Central memory CD8-positive, alpha-beta T cell (primary cell): Measurements from ENCODE around the gene HIVEP2.

ENCODE experiments used
- ATAC-seq: fragments of 150-1000 bp; cut with Tn5 transposase; replicated peaks from 2 replicates; pipeline ENCODE4 v1.10.0; 2022; ENCODE audit warnings: mild to moderate bottlenecking, moderate FRiP score, moderate number of reproducible peaks; ENCODE audit not compliant: poor library complexity, severe bottlenecking; ENCODE audit errors: extremely low read depth
- DNase-seq, 2 donors: peaks; one replicate each; pipeline ENCODE4 v3.0.0; 2021; ENCODE audit warnings: low spot score in 2 of 2
- H3K27ac Mint-ChIP-seq: one replicate; pipeline ENCODE4 v1.8.0; 2022; ENCODE audit warnings: low read depth, mild to moderate bottlenecking, moderate library complexity, mixed read lengths
- H3K27me3 Mint-ChIP-seq: one replicate; pipeline ENCODE4 v1.8.0; 2022; ENCODE audit warnings: mixed read lengths
- H3K36me3 Mint-ChIP-seq: one replicate; pipeline ENCODE4 v1.8.0; 2022; ENCODE audit warnings: mild to moderate bottlenecking, moderate library complexity, mixed read lengths; ENCODE audit not compliant: insufficient read depth
- H3K4me1 Mint-ChIP-seq: one replicate; pipeline ENCODE4 v1.8.0; 2022; ENCODE audit warnings: mixed read lengths
- H3K4me3 Mint-ChIP-seq: one replicate; pipeline ENCODE4 v1.8.0; 2022; ENCODE audit warnings: mild to moderate bottlenecking, moderate library complexity, mixed read lengths
- H3K9me3 Mint-ChIP-seq: one replicate; pipeline ENCODE4 v1.8.0; 2022; ENCODE audit warnings: mixed read lengths

The HIVEP2 gene

GRCh38 chr6:142751452-142751851 is 193.5 kb downstream of the HIVEP2 start:
- no peak overlapping the region for H3K4me3 Mint-ChIP-seq
- peaks cover 21% of the 10 kb centered on the region for H3K36me3 Mint-ChIP-seq
- no peaks in the 10 kb centered on the region for H3K27me3 Mint-ChIP-seq
- no peak overlapping the region for H3K27ac Mint-ChIP-seq
- DNase-seq: no peak
- no peaks in the 10 kb centered on the region for H3K9me3 Mint-ChIP-seq
- no peak for ATAC-seq
- peaks cover 9% of the 10 kb centered on the region for H3K4me1 Mint-ChIP-seq

- DNase-seq (no peak), ATAC-seq (no peak)
- Mint-ChIP-seq H3K27ac (peak overlapping the region; percentile 79), H3K4me1 (peaks cover 6% of the 10 kb centered on the region), H3K4me3 (no peak overlapping the region), H3K27me3 (no peaks in the 10 kb centered on the region), H3K9me3 (no peaks in the 10 kb centered on the region), H3K36me3 (peaks cover 18% of the 10 kb centered on the region)
Measured at GRCh38 chr6:142750998-142751397, 194.0 kb downstream of the HIVEP2 start.

- H3K36me3 Mint-ChIP-seq: peaks cover 14% of the 10 kb centered on the region
- no peaks in the 10 kb centered on the region for H3K27me3 Mint-ChIP-seq
- no peak for DNase-seq
- no peak for ATAC-seq
- H3K4me1 Mint-ChIP-seq: no peaks in the 10 kb centered on the region
- no peak overlapping the region for H3K27ac Mint-ChIP-seq
- H3K9me3 Mint-ChIP-seq: no peaks in the 10 kb centered on the region
- no peak overlapping the region for H3K4me3 Mint-ChIP-seq
Measured at GRCh38 chr6:142749556-142749955, 195.4 kb downstream of the HIVEP2 start.

- ATAC-seq (no peak), DNase-seq (peak in 1 of 2 donors; percentile 16)
- Mint-ChIP-seq H3K4me3 (no peak overlapping the region), H3K4me1 (no peaks in the 10 kb centered on the region), H3K36me3 (peaks cover 3% of the 10 kb centered on the region), H3K27me3 (no peaks in the 10 kb centered on the region), H3K27ac (no peak overlapping the region), H3K9me3 (no peaks in the 10 kb centered on the region)
Measured at GRCh38 chr6:142746524-142746923, 198.5 kb downstream of the HIVEP2 start.

- DNase-seq (no peak), ATAC-seq (no peak)
- Mint-ChIP-seq H3K4me3 (no peak overlapping the region), H3K27me3 (no peaks in the 10 kb centered on the region), H3K27ac (no peak overlapping the region), H3K9me3 (no peaks in the 10 kb centered on the region), H3K36me3 (no peaks in the 10 kb centered on the region), H3K4me1 (no peaks in the 10 kb centered on the region)
Measured at GRCh38 chr6:142744836-142745235, 200.1 kb downstream of the HIVEP2 start.

- Mint-ChIP-seq H3K27ac (no peak overlapping the region), H3K4me1 (no peaks in the 10 kb centered on the region), H3K27me3 (no peaks in the 10 kb centered on the region), H3K9me3 (no peaks in the 10 kb centered on the region), H3K4me3 (no peak overlapping the region), H3K36me3 (no peaks in the 10 kb centered on the region)
- ATAC-seq: no peak
- no peak for DNase-seq
Measured at GRCh38 chr6:142740449-142740848, 204.5 kb downstream of the HIVEP2 start.

- H3K36me3 Mint-ChIP-seq: no peaks in the 10 kb centered on the region
- no peak for ATAC-seq
- no peak overlapping the region for H3K27ac Mint-ChIP-seq
- H3K27me3 Mint-ChIP-seq: no peaks in the 10 kb centered on the region
- no peak for DNase-seq
- H3K4me3 Mint-ChIP-seq: no peak overlapping the region
- H3K4me1 Mint-ChIP-seq: no peaks in the 10 kb centered on the region
- no peaks in the 10 kb centered on the region for H3K9me3 Mint-ChIP-seq
Measured at GRCh38 chr6:142738731-142739130, 206.2 kb downstream of the HIVEP2 start.

GRCh38 chr6:142738035-142738396 is 207.0 kb downstream of the HIVEP2 start:
- no peaks in the 10 kb centered on the region for H3K4me1 Mint-ChIP-seq
- H3K4me3 Mint-ChIP-seq: no peak overlapping the region
- H3K27me3 Mint-ChIP-seq: no peaks in the 10 kb centered on the region
- no peak overlapping the region for H3K27ac Mint-ChIP-seq
- H3K9me3 Mint-ChIP-seq: no peaks in the 10 kb centered on the region
- H3K36me3 Mint-ChIP-seq: no peaks in the 10 kb centered on the region
- DNase-seq (no peak), ATAC-seq (no peak)

- H3K27me3 Mint-ChIP-seq: no peaks in the 10 kb centered on the region
- no peak for DNase-seq
- no peak overlapping the region for H3K4me3 Mint-ChIP-seq
- no peaks in the 10 kb centered on the region for H3K4me1 Mint-ChIP-seq
- no peak overlapping the region for H3K27ac Mint-ChIP-seq
- H3K36me3 Mint-ChIP-seq: no peaks in the 10 kb centered on the region
- H3K9me3 Mint-ChIP-seq: no peaks in the 10 kb centered on the region
- no peak for ATAC-seq
Measured at GRCh38 chr6:142737368-142738034, 207.5 kb downstream of the HIVEP2 start.

- DNase-seq (no peak), ATAC-seq (no peak)
- no peak overlapping the region for H3K4me3 Mint-ChIP-seq
- H3K4me1 Mint-ChIP-seq: no peaks in the 10 kb centered on the region
- H3K9me3 Mint-ChIP-seq: no peaks in the 10 kb centered on the region
- no peaks in the 10 kb centered on the region for H3K36me3 Mint-ChIP-seq
- no peaks in the 10 kb centered on the region for H3K27me3 Mint-ChIP-seq
- no peak overlapping the region for H3K27ac Mint-ChIP-seq
Measured at GRCh38 chr6:142735204-142735603, 209.8 kb downstream of the HIVEP2 start.

- Mint-ChIP-seq H3K27ac (no peak overlapping the region), H3K36me3 (no peaks in the 10 kb centered on the region), H3K9me3 (no peaks in the 10 kb centered on the region), H3K27me3 (peaks cover 10% of the 10 kb centered on the region), H3K4me1 (peaks cover 9% of the 10 kb centered on the region), H3K4me3 (no peak overlapping the region)
- ATAC-seq (no peak), DNase-seq (no peak)
Measured at GRCh38 chr6:142732790-142733189, 212.2 kb downstream of the HIVEP2 start.

- Mint-ChIP-seq H3K9me3 (no peaks in the 10 kb centered on the region), H3K4me3 (no peak overlapping the region), H3K36me3 (no peaks in the 10 kb centered on the region), H3K27me3 (peaks cover 10% of the 10 kb centered on the region), H3K27ac (no peak overlapping the region), H3K4me1 (peaks cover 9% of the 10 kb centered on the region)
- no peak for ATAC-seq
- no peak for DNase-seq
Measured at GRCh38 chr6:142731611-142732010, 213.4 kb downstream of the HIVEP2 start.

GRCh38 chr6:142729618-142730017 is 215.4 kb downstream of the HIVEP2 start:
- peaks cover 9% of the 10 kb centered on the region for H3K4me1 Mint-ChIP-seq
- H3K4me3 Mint-ChIP-seq: no peak overlapping the region
- no peaks in the 10 kb centered on the region for H3K36me3 Mint-ChIP-seq
- no peak for ATAC-seq
- DNase-seq: no peak
- H3K9me3 Mint-ChIP-seq: no peaks in the 10 kb centered on the region
- H3K27ac Mint-ChIP-seq: no peak overlapping the region
- H3K27me3 Mint-ChIP-seq: peaks cover 10% of the 10 kb centered on the region
